ENCODE data around the gene NRGN.

The NRGN gene

DNA sequence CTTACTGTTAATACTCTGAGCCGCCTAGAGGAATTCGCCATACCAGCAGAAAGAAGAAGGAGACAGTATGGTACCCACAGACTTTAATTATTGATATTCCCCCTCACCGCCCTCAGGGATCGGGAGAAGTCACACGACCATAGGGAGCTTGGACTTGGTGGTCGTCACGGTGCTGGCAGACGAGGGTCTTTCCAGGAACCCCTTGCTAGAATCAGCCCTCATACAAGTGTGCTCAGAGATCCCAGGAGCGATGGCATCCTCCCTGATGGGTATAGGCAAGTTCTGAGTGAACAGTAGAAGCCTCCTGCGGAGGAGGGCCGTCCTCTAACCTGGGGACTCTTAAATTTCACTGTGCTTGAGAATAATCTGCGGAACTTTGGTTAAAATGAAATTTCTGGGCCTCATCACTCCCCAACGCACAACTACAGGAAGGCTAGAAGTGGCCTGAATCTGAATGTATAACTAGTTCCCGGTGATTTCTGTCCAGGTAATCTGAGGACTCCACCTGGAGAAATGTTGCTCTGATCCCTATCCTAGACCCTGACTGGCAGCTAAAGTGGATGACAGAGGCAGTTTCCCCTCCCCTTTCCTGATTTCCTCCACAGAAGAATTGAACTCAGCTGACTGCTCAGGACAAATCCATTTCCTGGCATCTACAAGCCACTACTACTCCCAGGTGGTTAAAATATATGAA is 7.8 kb downstream of the NRGN start:
- H3K23ac ChIP-seq (ENCODE audit: low read length in 2 of 2): no peak overlapping the region
- H3K14ac ChIP-seq (ENCODE audit: low read length in 2 of 2): no peak overlapping the region
- no peak overlapping the region for H3K4me2 ChIP-seq (ENCODE audit: low read length, poor library complexity, severe bottlenecking)
- H3K27ac ChIP-seq (ENCODE audit: low read length, poor library complexity, severe bottlenecking): no peak overlapping the region
- H3K4me1 ChIP-seq (ENCODE audit: control insufficient read depth, insufficient read depth, low read depth, low read length): peaks cover 33% of the 10 kb centered on the region
- H3K79me1 ChIP-seq (replicated peaks; ENCODE audit: low read length, poor library complexity, severe bottlenecking): no peaks in the 10 kb centered on the region
- H2AK5ac ChIP-seq (ENCODE audit: low read length, severe bottlenecking): no peak overlapping the region
- 19% methylated on average over 14 of the region's 14 CpGs for WGBS
- H4K8ac ChIP-seq (ENCODE audit: low read length): no peak overlapping the region
- H3K9me3 ChIP-seq (ENCODE audit: control insufficient read depth, low read length): peaks cover 2% of the 10 kb centered on the region
- H2AFZ ChIP-seq (ENCODE audit: low read depth, low read length): no peak overlapping the region
- no peak overlapping the region for H3K4ac ChIP-seq (ENCODE audit: low read depth in 1 of 2, low read length in 2 of 2)
- no peaks in the 10 kb centered on the region for H3K36me3 ChIP-seq (ENCODE audit: control insufficient read depth in 1 of 2, insufficient read depth in 2 of 2, low read depth in 1 of 2, low read length in 2 of 2)
- no peak overlapping the region for H3K18ac ChIP-seq (ENCODE audit: low read depth in 1 of 2, low read length in 2 of 2)
- H2BK120ac ChIP-seq (ENCODE audit: low read depth, low read length): no peak overlapping the region
- no peak overlapping the region for H3K9ac ChIP-seq (ENCODE audit: low read length)
- no peak overlapping the region for H2BK15ac ChIP-seq (ENCODE audit: low read depth, poor library complexity, severe bottlenecking)
- H2BK5ac ChIP-seq (ENCODE audit: low read depth, low read length, poor library complexity, severe bottlenecking): no peak overlapping the region
- H3K4me3 ChIP-seq (ENCODE audit: insufficient read depth in 1 of 2, low read depth in 1 of 2, low read length in 2 of 2): no peak overlapping the region
- no peak overlapping the region for H2BK12ac ChIP-seq (ENCODE audit: low read length in 2 of 2)
- no peak overlapping the region for H4K91ac ChIP-seq (ENCODE audit: low read length)
- DNase-seq: no peak
- peaks cover 64 to 98% of the 10 kb centered on the region in 2 experiments for H3K27me3 ChIP-seq (ENCODE audit: control insufficient read depth in 1 of 2, insufficient read depth in 1 of 2, low read length in 2 of 2)

DNA sequence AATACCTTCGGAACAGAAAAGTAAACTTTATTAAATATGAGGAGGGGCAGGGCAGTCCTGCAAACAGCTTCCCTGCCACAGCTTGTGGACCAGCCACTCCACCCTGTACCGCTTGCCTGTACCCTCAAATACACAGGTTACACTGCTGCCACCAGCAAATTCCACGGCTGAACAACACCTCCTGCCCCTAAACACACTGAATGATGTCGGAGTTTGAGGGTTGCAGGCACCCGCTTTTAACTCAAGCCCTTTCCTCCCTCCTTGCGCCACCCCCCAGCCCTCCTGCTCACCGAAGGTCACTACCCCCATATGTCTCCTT is 8.3 kb downstream of the NRGN start:
- H2BK120ac ChIP-seq (ENCODE audit: low read depth, low read length): no peak overlapping the region
- no peak overlapping the region for H2BK12ac ChIP-seq (ENCODE audit: low read length in 2 of 2)
- H3K4me1 ChIP-seq (ENCODE audit: control insufficient read depth, insufficient read depth, low read depth, low read length): peaks cover 36% of the 10 kb centered on the region
- H3K23ac ChIP-seq (ENCODE audit: low read length in 2 of 2): no peak overlapping the region
- no peaks in the 10 kb centered on the region for H3K79me1 ChIP-seq (replicated peaks; ENCODE audit: low read length, poor library complexity, severe bottlenecking)
- no peak overlapping the region for H3K9ac ChIP-seq (ENCODE audit: low read length)
- no peak overlapping the region for H3K4me3 ChIP-seq (ENCODE audit: insufficient read depth in 1 of 2, low read depth in 1 of 2, low read length in 2 of 2)
- H3K36me3 ChIP-seq (ENCODE audit: control insufficient read depth in 1 of 2, insufficient read depth in 2 of 2, low read depth in 1 of 2, low read length in 2 of 2): no peaks in the 10 kb centered on the region
- DNase-seq: no peak
- no peak overlapping the region for H4K8ac ChIP-seq (ENCODE audit: low read length)
- H2AK5ac ChIP-seq (ENCODE audit: low read length, severe bottlenecking): no peak overlapping the region
- H3K9me3 ChIP-seq (ENCODE audit: control insufficient read depth, low read length): peaks cover 2% of the 10 kb centered on the region
- H4K91ac ChIP-seq (ENCODE audit: low read length): no peak overlapping the region
- WGBS: 68% methylated on average over 7 of the region's 7 CpGs
- H2AFZ ChIP-seq (ENCODE audit: low read depth, low read length): no peak overlapping the region
- no peak overlapping the region for H3K4me2 ChIP-seq (ENCODE audit: low read length, poor library complexity, severe bottlenecking)
- peaks cover 63 to 98% of the 10 kb centered on the region in 2 experiments for H3K27me3 ChIP-seq (ENCODE audit: control insufficient read depth in 1 of 2, insufficient read depth in 1 of 2, low read length in 2 of 2)
- H3K18ac ChIP-seq (ENCODE audit: low read depth in 1 of 2, low read length in 2 of 2): no peak overlapping the region
- H3K27ac ChIP-seq (ENCODE audit: low read length, poor library complexity, severe bottlenecking): no peak overlapping the region
- no peak overlapping the region for H3K4ac ChIP-seq (ENCODE audit: low read depth in 1 of 2, low read length in 2 of 2)
- no peak overlapping the region for H3K14ac ChIP-seq (ENCODE audit: low read length in 2 of 2)
- H2BK5ac ChIP-seq (ENCODE audit: low read depth, low read length, poor library complexity, severe bottlenecking): no peak overlapping the region
- H2BK15ac ChIP-seq (ENCODE audit: low read depth, poor library complexity, severe bottlenecking): no peak overlapping the region

DNA sequence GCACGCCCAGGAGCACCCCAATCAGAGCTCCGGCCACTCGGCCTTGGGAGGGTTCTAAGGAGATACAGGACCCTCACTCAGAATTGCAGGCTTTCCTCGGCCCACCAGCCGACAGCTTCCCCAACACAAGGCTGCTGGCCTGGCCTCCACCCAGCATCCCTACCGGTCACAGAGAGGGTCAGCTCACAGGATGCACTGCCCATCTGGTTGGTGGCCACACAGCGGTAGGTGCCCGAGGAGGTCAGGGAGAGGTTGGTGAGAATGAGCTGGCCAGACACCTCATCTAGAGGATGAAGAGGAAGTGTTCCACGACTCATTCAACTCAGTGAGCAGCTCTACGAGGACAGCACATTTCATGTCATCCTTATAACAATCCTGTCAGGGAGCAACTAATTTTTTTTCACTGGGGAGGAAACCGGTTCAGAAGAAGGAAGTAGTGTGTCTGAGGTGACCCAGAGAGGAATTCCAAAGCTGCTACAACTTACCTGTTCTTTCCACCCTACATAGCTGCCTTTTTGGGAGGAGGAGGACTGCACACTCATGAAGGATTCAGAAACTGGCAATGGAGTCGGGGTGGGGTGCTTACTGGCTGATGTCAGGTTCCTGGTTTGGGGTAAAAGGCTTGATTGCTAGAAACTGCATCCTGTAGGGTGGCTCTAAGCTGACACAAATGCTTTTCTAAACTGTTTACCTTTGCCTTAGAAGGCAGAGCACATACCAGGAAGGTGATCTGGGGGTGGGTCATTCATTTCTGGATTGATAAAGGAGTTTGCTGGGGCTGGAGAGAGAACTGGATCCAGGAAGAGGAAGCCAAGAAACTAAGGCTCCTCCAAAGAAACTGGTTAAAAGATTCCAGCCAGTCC is 9.0 kb downstream of the NRGN start:
- Histone ChIP-seq H2BK5ac (ENCODE audit: low read depth, low read length, poor library complexity, severe bottlenecking) (no peak overlapping the region), H3K79me1 (replicated peaks; ENCODE audit: low read length, poor library complexity, severe bottlenecking) (no peaks in the 10 kb centered on the region)
- WGBS: 63% methylated on average over 10 of the region's 12 CpGs

DNA sequence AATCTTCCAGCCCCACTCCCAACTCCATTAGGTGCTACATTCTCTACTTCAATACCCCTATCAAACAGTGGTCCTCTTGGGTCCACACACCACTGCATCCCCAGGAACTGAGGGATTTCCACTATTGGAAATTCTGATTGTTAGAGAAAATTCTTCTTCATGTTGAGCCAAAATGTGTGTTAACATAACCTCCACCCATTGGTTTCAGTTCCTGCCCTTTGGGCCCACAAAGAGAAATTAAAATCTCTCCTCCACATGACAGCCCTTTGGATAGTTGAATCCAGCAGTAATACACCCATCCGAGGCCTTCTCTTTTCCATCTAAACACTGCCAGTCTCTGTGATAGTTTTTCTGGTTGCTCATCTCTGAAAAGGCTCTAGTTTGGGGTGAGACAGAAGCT is 10.2 kb downstream of the NRGN start:
- Histone ChIP-seq H3K27me3 (ENCODE audit: control insufficient read depth in 1 of 2, insufficient read depth in 1 of 2, low read length in 2 of 2) (peaks cover 52 to 97% of the 10 kb centered on the region in 2 experiments), H4K91ac (ENCODE audit: low read length) (no peak overlapping the region), H2BK15ac (ENCODE audit: low read depth, poor library complexity, severe bottlenecking) (no peak overlapping the region), H2BK120ac (ENCODE audit: low read depth, low read length) (no peak overlapping the region), H3K4me1 (ENCODE audit: control insufficient read depth, insufficient read depth, low read depth, low read length) (peaks cover 37% of the 10 kb centered on the region), H3K18ac (ENCODE audit: low read depth in 1 of 2, low read length in 2 of 2) (no peak overlapping the region), H3K4me3 (ENCODE audit: insufficient read depth in 1 of 2, low read depth in 1 of 2, low read length in 2 of 2) (no peak overlapping the region), H3K36me3 (ENCODE audit: control insufficient read depth in 1 of 2, insufficient read depth in 2 of 2, low read depth in 1 of 2, low read length in 2 of 2) (no peaks in the 10 kb centered on the region), H3K4me2 (ENCODE audit: low read length, poor library complexity, severe bottlenecking) (no peak overlapping the region), H3K79me1 (replicated peaks; ENCODE audit: low read length, poor library complexity, severe bottlenecking) (no peaks in the 10 kb centered on the region), H3K9ac (ENCODE audit: low read length) (no peak overlapping the region), H3K4ac (ENCODE audit: low read depth in 1 of 2, low read length in 2 of 2) (no peak overlapping the region), H3K9me3 (ENCODE audit: control insufficient read depth, low read length) (no peaks in the 10 kb centered on the region), H4K8ac (ENCODE audit: low read length) (no peak overlapping the region), H2BK5ac (ENCODE audit: low read depth, low read length, poor library complexity, severe bottlenecking) (no peak overlapping the region), H2AFZ (ENCODE audit: low read depth, low read length) (no peak overlapping the region), H3K14ac (ENCODE audit: low read length in 2 of 2) (no peak overlapping the region), H2AK5ac (ENCODE audit: low read length, severe bottlenecking) (no peak overlapping the region), H3K23ac (ENCODE audit: low read length in 2 of 2) (no peak overlapping the region), H2BK12ac (ENCODE audit: low read length in 2 of 2) (no peak overlapping the region), H3K27ac (ENCODE audit: low read length, poor library complexity, severe bottlenecking) (no peak overlapping the region)
- WGBS: no CpG with 5 or more reads among the region's 1 CpG
- DNase-seq: no peak

More for the DNA sequence above, 9.0 kb downstream of the NRGN start:
- H3K14ac ChIP-seq (ENCODE audit: low read length in 2 of 2): no peak overlapping the region
- H3K27me3 ChIP-seq (ENCODE audit: control insufficient read depth in 1 of 2, insufficient read depth in 1 of 2, low read length in 2 of 2): peaks cover 63 to 98% of the 10 kb centered on the region in 2 experiments
- H2AFZ ChIP-seq (ENCODE audit: low read depth, low read length): no peak overlapping the region
- no peak overlapping the region for H4K8ac ChIP-seq (ENCODE audit: low read length)
- no peak overlapping the region for H2BK15ac ChIP-seq (ENCODE audit: low read depth, poor library complexity, severe bottlenecking)
- peaks cover 2% of the 10 kb centered on the region for H3K9me3 ChIP-seq (ENCODE audit: control insufficient read depth, low read length)
- H3K36me3 ChIP-seq (ENCODE audit: control insufficient read depth in 1 of 2, insufficient read depth in 2 of 2, low read depth in 1 of 2, low read length in 2 of 2): no peaks in the 10 kb centered on the region
- H3K9ac ChIP-seq (ENCODE audit: low read length): no peak overlapping the region
- H2AK5ac ChIP-seq (ENCODE audit: low read length, severe bottlenecking): no peak overlapping the region
- H3K23ac ChIP-seq (ENCODE audit: low read length in 2 of 2): no peak overlapping the region
- H3K18ac ChIP-seq (ENCODE audit: low read depth in 1 of 2, low read length in 2 of 2): no peak overlapping the region
- H3K4me2 ChIP-seq (ENCODE audit: low read length, poor library complexity, severe bottlenecking): no peak overlapping the region
- no peak overlapping the region for H2BK120ac ChIP-seq (ENCODE audit: low read depth, low read length)
- H3K27ac ChIP-seq (ENCODE audit: low read length, poor library complexity, severe bottlenecking): no peak overlapping the region
- peaks cover 36% of the 10 kb centered on the region for H3K4me1 ChIP-seq (ENCODE audit: control insufficient read depth, insufficient read depth, low read depth, low read length)
- H4K91ac ChIP-seq (ENCODE audit: low read length): no peak overlapping the region
- H3K4ac ChIP-seq (ENCODE audit: low read depth in 1 of 2, low read length in 2 of 2): no peak overlapping the region
- no peak for DNase-seq
- no peak overlapping the region for H2BK12ac ChIP-seq (ENCODE audit: low read length in 2 of 2)
- no peak overlapping the region for H3K4me3 ChIP-seq (ENCODE audit: insufficient read depth in 1 of 2, low read depth in 1 of 2, low read length in 2 of 2)
